GM12801 (cell line): ENCODE measurements around the gene STRADA.

Experiments used
- TF ChIP-seq, protein P1 (sequence below): IDR thresholded peaks from one replicate; pipeline ENCODE4 v1.5.1; 2011; ENCODE audit warnings: control low read depth; ENCODE audit not compliant: insufficient read length; ENCODE audit errors: extremely low read depth

The STRADA gene

GRCh38 chr17:63752707-63753106 lies 11.1 kb upstream of the STRADA start:
- TF ChIP-seq, protein P1, sequence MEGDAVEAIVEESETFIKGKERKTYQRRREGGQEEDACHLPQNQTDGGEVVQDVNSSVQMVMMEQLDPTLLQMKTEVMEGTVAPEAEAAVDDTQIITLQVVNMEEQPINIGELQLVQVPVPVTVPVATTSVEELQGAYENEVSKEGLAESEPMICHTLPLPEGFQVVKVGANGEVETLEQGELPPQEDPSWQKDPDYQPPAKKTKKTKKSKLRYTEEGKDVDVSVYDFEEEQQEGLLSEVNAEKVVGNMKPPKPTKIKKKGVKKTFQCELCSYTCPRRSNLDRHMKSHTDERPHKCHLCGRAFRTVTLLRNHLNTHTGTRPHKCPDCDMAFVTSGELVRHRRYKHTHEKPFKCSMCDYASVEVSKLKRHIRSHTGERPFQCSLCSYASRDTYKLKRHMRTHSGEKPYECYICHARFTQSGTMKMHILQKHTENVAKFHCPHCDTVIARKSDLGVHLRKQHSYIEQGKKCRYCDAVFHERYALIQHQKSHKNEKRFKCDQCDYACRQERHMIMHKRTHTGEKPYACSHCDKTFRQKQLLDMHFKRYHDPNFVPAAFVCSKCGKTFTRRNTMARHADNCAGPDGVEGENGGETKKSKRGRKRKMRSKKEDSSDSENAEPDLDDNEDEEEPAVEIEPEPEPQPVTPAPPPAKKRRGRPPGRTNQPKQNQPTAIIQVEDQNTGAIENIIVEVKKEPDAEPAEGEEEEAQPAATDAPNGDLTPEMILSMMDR, result no peak

- TF ChIP-seq, protein P1, result no peak
These were observed 10.2 kb upstream of the STRADA start for GRCh38 chr17:63751806-63752205.

- TF ChIP-seq, protein P1, result no peak
These were observed 524 bp downstream of the STRADA start for GRCh38 chr17:63741143-63741407.

DNA sequence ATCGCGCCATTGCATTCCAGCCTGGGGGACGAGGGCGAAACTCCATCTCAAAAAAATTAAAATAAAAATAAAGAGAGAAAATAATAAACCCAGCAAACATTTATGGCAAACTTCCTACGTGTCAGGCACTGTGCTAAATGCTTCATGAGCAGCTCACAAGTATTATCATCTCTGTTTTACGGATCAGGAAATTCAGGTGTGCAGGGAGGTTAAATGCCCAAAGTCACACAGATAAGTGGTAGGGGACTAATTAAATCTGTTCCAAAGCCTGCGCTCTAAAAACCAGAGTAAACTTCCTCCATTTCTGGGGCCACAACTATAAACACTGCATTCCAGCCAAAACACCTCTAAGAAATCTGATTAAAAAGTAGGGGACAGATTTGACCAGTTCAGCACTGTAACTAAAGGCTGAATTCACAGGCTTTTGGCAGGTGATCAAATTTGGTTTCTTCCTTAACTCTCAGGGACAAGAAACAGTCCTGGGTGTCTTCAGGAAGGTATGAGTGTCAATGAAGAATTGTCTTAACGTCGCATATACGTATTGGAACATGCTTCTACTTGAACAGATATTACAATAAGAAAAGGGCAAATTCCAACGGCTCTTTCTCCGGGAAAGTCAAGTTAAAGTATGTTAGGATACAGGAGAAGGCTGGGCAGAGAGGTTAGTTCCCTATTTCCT lies 996 bp downstream of the STRADA start:
- TF ChIP-seq, protein P1, result no peak

DNA sequence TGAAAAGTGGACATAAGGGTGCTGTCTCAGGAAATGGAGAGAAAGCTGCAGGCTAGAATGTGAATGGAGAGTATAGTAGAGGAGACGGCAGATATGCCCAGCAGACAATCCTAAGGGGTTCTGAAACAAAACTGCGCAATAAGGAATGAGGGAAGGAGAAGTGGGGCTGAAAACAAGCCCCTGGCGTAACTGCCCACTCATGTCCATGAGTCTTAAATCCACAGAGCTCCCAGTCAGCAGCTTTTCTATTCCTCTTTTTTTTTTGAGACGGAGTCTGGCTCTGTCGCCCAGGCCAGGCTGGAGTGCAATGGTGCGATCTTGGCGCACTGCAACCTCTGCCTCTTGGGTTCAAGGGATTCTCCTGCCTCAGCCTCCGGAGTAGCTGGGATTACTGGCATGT lies 5.9 kb downstream of the STRADA start:
- TF ChIP-seq, protein P1, result no peak

- TF ChIP-seq, protein P1, result no peak
These were observed 19.2 kb downstream of the STRADA start for GRCh38 chr17:63722403-63722802.

DNA sequence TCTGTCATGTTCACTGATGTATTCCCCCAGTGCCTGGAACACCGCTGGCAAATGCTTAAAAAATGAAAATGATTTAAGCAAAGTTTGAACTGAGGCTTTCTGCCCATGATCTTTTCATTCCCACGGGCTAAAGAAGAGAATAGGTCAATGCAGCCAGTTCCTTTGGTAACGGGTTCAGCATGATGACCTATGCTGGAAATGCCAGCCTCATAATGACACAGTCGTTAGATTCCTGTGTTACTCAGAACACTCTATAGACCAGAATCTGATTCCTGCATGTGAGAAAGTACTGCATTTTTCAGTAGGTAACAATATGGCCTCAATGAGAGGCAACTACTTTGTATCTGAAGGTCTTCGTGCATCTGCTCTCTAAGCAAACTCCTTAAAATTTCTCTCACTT lies 22.6 kb downstream of the STRADA start:
- TF ChIP-seq, protein P1, result no peak

DNA sequence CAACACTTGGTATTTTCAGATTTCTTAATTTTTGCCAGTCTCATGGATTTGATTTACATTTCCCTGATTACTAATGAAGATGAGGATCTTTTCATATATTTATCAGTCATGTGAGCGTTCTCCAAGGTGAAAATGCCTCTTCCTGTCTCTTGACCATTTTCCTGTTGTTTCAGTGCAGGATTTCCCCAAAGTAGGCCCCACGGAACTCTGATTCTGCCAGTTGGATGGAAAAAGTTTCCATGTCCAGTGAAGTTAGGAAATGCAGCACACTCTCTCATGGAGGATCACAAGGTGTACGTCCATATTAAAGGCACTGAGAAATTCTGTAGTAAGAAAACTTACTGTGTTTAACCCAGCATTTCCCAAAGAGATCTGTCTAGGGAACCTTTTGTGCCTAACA lies 25.2 kb downstream of the STRADA start:
- TF ChIP-seq, protein P1, result no peak
